Hematopoietic multipotent progenitor cell treated with erythropoietin and hydrocortisone succinate and interleukin-3 and kit ligand, for 15 days (in vitro differentiated cells): Measurements from ENCODE around the gene RBM5.

Source experiments
- DNase-seq: peaks from one replicate; pipeline ENCODE4 v3.0.0-alpha.2; 2015; ENCODE audit warnings: low spot score

The RBM5 gene

DNA sequence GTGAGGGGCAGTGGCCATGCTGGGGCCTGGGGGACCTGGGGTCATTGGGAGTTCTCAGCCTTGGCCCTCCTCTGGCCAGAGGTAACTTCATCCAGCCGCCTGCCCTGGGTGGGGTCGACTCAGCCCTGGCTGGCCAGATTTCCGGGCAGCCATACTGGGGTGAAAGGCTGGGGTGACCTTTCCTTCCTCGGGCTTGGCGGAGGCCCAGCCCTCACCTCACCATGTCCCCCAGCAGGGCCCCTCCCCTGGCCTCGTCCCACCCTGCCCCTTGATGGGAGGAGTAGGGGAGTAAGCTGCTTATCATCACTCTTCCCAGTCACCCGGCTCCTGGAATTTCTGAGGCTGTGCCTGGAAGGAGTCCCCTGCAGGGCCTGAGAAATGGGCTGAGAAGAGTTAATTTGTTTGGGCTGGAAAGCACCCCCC, 71.9 kb downstream of the RBM5 start:
- DNase-seq: no peak

DNA sequence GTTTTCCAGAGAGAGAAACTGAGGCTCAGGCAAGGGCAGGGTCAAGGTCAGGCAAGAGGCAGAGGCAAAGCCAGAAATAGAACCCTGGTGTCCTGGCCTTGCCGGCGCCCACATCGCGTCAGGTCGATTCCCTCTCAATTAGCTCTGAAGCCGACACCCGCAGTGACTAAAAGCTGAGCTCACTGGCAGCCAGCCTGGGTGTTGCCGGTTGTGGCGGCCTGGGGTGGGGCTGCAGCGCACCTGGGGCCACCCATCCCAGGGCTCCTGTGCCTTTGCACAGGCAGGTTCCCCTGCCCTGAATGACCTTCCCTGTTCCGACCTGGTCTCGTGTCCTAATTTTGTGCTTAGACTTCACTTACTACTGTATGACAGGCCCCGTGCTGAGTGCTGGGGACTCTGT, 72.6 kb downstream of the RBM5 start:
- DNase-seq: no peak

DNA sequence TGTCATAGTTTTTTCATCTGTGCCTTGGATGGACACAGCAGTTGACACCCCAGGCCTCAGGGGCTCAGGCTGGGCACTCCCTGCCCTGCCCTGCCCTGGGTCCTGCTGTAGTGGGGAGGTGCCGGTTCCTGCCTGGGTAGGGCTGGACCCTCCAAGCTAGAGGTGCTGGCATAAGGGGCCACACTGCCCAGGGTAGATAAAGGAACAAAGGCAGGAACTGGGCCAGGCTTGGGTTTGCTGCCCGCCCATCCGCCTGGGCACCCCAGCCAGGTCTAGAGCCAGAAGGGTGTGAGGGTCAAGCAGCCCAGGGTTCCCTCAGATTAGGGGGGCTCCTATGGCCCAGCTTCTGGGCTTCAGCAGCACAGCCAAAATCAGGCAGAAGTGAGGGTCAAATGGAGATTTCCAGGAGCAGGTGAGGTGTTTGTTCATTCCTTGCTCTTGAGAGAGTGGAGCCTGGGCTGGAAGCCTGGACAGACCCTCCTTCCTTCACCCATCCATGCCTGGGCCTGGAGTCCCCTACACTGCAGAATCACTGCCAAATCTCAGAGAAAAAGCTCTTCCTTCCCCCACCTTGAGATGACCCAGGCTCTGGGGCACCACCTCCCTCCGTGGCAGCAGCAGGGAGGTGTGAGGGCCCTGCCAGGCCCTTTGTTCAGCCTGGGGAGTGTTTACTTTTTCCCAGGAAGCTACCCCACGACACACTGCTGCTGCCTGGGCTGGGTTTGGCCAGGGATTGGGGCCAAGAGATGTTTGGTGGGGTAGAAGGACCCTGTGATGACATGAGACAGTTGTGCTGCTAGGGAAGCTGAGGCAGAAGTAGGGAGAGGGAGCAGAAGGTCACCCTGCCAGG, 73.5 kb downstream of the RBM5 start:
- no peak for DNase-seq

DNA sequence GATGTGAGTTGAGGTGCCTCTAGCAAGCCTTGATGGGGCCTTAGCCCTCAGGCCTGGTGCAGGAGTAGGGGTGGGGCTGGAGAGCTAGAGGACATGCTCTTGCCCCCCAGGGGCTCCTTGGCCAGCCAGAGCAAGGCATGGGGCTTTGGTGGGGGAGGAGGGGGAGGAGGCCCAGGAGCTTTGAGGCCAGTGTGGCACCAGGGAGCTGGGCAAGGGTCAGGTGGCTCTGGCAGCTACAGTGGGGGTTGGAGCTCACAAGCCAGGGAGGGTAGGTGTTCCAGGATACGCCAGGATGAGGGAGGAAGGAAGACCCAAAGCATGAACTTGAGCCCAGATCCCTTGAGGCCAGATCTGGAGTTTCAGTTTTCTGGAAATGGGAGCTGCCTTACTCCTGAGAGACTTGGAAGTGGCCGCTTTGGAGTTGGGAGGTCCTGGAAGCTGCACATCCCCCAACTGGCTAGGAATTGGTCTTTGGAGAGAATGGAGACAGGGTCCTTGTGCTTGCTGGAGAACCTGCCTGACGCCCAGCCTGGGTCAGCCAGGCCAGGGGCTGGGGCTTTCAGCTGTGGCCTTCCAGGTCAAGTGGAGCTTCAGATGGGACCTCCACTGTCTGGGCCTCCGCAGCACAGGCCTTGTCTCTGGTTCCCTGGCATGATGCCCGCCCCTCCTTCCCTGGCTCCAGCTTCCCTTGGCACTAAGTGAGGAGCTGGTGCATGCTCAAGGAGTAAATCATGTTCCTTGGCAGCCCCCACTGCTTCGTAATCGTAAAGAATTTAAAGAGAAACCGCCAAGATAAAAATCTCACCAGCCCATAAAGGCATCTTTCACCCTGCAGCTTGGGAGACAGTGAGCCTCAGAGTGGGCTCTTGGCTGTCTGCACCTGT, 75.1 kb downstream of the RBM5 start:
- no peak for DNase-seq

DNA sequence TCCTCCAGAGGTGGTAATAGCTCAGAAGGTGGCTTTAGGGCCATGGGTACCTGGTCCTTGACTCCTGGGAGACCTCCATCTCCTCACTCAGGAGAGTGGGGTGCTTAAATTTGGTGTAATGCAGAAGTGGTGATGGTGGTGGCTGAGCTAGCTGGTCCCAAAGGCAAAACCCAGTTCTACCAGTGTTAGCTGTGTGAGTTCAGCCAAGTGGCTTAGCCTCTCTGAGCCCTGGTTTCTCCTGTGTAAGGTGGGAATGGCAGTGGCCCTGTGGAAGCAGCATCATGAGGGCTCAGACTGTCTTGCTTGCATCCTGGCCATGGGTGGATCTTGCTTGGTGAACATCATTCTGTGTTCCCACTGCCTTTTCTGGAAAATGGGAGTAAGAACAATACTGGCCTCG, 75.8 kb downstream of the RBM5 start:
- DNase-seq: no peak

DNA sequence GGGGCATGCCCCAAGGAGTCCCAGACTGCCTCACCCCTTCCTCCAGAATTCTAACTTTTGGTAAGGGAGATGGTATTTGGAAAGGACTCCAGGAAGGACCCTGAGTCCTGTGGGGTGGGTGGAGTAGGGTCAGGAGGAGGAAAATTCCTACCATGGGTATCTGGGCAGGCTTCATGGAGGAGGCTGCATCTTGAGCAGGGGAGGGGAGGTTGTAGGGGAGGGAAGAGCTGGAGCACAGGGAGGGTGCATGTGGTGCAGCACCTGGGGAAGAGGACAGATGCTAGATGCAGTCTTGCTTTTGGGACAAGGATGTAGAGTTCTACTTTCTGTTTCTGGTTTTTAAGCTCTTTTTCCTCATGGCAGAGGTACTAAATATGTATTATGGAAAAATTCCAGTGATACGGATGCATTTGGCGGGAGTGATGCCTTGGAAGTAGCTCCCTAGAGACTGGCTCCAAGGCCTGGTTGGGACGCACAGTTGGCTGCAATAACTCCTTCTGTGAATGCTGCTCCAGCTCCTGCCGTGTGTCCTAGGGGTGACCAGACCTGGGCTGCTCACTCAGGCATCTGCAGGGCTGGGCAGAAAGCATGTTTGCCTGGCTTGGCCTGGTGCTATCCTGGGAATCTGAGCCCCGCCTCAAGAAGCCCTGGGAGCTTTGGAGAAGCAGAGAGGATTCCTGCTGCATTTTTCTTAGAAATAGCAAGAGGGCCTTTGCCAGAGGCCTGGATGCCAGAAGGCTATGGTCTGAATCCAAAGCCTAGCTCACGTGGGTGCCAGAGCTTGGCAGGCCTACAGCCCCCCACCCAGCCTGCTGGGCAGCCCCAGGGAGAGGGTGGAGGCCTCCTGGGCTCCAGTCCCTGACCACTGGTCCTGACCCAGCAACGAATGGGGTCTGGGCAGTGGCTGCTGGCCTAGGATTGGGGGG, 76.5 kb downstream of the RBM5 start:
- DNase-seq: no peak

DNA sequence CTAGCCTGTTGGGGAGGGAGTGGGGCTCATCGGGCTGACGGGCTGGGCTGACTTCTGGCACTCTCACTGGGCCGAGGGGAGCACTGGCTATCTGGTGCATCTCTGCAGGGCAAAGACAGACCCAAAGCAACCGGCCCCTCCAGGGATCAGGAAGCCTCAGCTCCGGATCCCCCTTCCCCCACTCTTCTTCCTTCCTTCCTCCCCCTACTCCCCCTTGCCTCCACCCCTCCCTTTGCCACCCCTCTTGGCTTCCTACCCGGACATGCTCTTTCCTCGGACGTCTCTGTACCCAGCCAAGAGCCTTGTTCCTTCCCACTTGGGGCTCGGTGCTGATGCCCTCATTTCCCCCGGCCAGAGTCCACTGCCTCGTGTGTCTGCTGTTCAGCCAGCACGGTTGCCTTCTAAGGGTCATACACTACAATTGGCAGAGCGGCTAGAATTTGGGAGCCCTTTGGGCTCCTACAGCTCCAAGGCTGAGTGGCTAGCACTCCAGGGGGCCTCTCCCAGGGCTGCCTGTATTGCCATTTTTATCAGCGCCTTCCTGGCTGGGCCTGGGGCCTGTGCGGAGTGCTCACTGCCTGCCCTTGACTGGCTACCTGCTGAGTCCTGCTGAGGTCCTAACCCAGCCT, 77.3 kb downstream of the RBM5 start:
- no peak for DNase-seq

DNA sequence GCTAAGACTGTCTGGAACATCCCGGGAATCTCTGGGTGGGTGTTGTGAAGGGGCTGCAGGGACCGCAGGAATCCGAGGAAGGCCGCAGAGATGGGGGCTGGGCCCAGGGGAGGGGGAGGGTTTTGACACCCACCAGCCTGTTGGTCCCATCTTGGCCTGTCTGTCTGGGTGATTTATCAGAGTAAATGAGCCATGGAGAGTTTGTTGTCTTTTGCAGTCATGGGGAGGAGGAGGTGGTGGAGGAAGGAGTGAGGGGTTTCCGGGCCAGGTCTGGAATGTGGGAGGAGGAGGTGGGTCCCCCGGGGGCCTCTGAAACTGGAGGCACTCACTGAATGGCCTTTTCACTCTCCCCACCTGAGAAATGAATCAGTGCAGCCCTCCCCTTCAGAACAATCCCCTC, 77.9 kb downstream of the RBM5 start:
- DNase-seq: no peak

DNA sequence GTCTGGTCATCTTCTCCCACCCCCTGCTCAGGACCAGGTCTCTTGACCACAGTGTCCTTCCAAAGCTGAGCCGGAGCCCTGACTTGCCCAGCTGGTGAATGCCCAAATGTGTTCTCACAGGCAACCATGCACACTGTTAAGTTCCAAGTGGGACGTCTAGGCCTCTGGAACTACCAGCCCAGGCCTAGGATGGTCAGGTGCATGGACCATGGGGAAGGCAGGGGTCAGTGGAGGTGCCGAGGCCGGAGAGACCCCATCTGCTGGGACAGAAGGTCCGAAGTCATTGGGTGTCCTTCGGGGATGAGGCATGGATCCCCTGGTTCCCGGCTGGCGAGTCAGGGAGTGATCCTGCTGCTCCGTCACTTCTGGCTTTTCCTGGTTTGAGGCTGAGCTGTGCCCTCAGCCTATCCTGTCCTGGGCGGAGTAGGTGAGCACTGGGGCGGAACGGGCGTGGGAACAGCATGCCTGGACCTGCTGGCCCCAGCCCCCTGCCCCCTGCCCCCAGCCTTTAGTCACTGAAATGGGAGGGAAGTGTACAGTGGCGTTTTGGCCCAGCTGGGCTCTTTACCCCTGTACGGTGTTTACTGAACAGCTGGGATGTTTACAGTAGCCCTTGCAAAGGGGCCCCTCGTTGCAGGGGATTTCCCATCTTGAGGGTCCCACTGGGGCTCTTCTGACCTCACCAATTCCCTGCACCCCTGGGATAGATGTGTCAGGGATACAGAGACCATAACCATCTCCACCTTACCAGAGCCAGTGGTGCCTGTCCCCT, 78.5 kb downstream of the RBM5 start:
- no peak for DNase-seq

DNA sequence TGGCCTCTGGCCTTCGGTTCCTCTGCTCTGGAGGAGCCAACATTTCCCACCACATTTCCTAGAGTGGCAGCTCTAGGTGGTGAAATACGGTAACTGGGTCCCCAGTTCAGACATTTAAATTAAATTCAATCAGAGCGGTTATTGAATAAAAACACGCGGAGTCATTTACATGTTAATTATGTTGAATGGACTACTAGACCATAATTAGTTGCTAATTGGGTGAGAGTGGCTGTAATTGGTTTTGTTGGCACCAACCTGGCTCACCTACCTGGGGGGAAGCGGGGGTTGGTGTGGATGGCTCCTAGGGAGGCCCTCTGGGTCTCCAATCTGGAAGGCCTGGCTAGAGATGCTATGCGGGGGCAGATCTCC, 79.1 kb downstream of the RBM5 start:
- DNase-seq: no peak

DNA sequence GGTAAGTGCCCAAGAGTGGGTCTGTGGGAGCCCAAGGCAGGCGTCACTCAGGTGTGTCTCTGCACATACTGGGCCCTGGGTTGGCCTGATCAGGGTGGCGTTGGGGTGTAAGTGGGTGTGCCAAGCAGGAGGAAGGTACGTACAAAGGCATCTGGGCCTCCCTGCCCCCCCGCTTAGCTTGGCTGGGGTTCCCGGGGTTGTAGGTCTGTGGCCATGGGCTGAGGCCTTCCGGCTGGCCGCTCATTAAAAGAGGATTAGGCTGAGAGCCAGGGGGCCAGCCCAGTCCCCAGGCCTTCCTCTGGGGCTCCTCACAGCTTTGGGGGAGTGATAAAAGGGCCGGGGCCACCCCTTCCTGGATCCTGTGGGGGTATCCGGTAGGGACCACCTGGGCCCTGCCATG, 79.7 kb downstream of the RBM5 start:
- DNase-seq: no peak
